CD4-positive, alpha-beta T cell (primary cell): ENCODE measurements around the gene BCKDHB. TPM values are rescaled to one million over a fixed set of nuclear protein-coding genes. Genes with fewer than 3 reads are reported as not detected.

ENCODE experiments used
- ATAC-seq: fragments of 200-7000 bp; cut with Tn5 transposase; one replicate; pipeline ENCODE4 v1.10.0; 2022; ENCODE audit warnings: mild to moderate bottlenecking; ENCODE audit not compliant: poor library complexity
- CTCF ChIA-PET: fragments of 350-600 bp; sonication (Branson Sonifier 250); formaldehyde crosslinking; loops from one replicate; lab custom pipeline; 2021; ENCODE audit warnings: antibody characterized with exemption, inconsistent platforms; lab: Charles Lee
- POLR2A ChIA-PET: fragments of 350-600 bp; sonication (Branson Sonifier 250); formaldehyde crosslinking; loops from one replicate; lab custom pipeline; 2021; ENCODE audit warnings: antibody characterized with exemption, inconsistent platforms; lab: Charles Lee
- DNase-seq, 14 experiments: peaks; one replicate each; pipeline ENCODE4 v3.0.0-alpha.2; 2013 to 2020; ENCODE audit warnings: mixed read lengths in 2 of 14
- H3K27ac ChIP-seq, 2 donors: one replicate each; pipeline versions ENCODE4 v1.5.1 to v1.7.0; 2013; ENCODE audit warnings: low read length in 2 of 2, low read depth in 1 of 2, mild to moderate bottlenecking in 1 of 2
- H3K27me3 ChIP-seq, 2 experiments: 1 replicate in 1 of 2; 2 replicates in 1 of 2; pipeline versions ENCODE4 v1.6.1 to v1.7.0; 2013; ENCODE audit warnings: low read length in 2 of 2, control low read depth in 1 of 2, mild to moderate bottlenecking in 1 of 2, moderate library complexity in 1 of 2; ENCODE audit not compliant: insufficient read depth in 2 of 2, control insufficient read depth in 1 of 2
- H3K36me3 ChIP-seq: one replicate; pipeline ENCODE4 v1.6.1; 2013; ENCODE audit warnings: low read length, control low read depth; ENCODE audit not compliant: insufficient read depth
- H3K4me1 ChIP-seq: one replicate; pipeline ENCODE4 v1.6.1; 2013; ENCODE audit warnings: low read length, control low read depth; ENCODE audit not compliant: insufficient read depth
- H3K4me3 ChIP-seq: one replicate; pipeline ENCODE4 v1.5.1; 2013; ENCODE audit warnings: mild to moderate bottlenecking, low read length, moderate library complexity
- H3K9me3 ChIP-seq, 2 experiments: 1 replicate in 1 of 2; 2 replicates in 1 of 2; pipeline versions ENCODE4 v1.6.1 to v1.7.0; 2013; ENCODE audit warnings: low read length in 2 of 2, mild to moderate bottlenecking in 2 of 2, control low read depth in 1 of 2, moderate library complexity in 1 of 2; ENCODE audit not compliant: control insufficient read depth in 1 of 2, insufficient read depth in 1 of 2
- H3K27ac Mint-ChIP-seq: one replicate; pipeline ENCODE4 v1.8.0; 2020; ENCODE audit warnings: mixed read lengths
- H3K27me3 Mint-ChIP-seq: one replicate; pipeline ENCODE4 v1.8.0; 2021; ENCODE audit warnings: mixed read lengths
- H3K36me3 Mint-ChIP-seq: one replicate; pipeline ENCODE4 v1.8.0; 2021; ENCODE audit warnings: low read depth, mixed read lengths
- H3K4me1 Mint-ChIP-seq: one replicate; pipeline ENCODE4 v1.8.0; 2021; ENCODE audit warnings: low read depth, mixed read lengths
- H3K4me3 Mint-ChIP-seq: one replicate; pipeline ENCODE4 v1.8.0; 2020; ENCODE audit warnings: mild to moderate bottlenecking, mixed read lengths
- H3K9me3 Mint-ChIP-seq: one replicate; pipeline ENCODE4 v1.8.0; 2020; ENCODE audit warnings: mixed read lengths
- intact Hi-C, 2 experiments: fragments of 100-400 bp; cut with DNase I in 1 of 2; cut with micrococcal nuclease in 1 of 2; formaldehyde crosslinking; loops; one replicate each; pipeline versions ENCODE4 v1.15.1 to v1.9.0; 2023 to 2025; cut with DNase I, micrococcal nuclease
- total RNA-seq, 174 experiments: library from RNA in 2 of 174; stranded (reverse) in 2 of 174; gene quantifications; one replicate each; pipeline ENCODE4 v1.2.3 and lab custom pipeline; 2021 to 2026
- TF ChIP-seq, protein P1 (sequence below): fragments of 200-600 bp; IDR thresholded peaks from one replicate; pipeline ENCODE4 v1.8.0; 2022; ENCODE audit warnings: antibody characterized with exemption, mild to moderate bottlenecking

Gene BCKDHB
- total RNA-seq, 2 experiments from 2014 or later = 7.8 to 8.1 TPM

DNA sequence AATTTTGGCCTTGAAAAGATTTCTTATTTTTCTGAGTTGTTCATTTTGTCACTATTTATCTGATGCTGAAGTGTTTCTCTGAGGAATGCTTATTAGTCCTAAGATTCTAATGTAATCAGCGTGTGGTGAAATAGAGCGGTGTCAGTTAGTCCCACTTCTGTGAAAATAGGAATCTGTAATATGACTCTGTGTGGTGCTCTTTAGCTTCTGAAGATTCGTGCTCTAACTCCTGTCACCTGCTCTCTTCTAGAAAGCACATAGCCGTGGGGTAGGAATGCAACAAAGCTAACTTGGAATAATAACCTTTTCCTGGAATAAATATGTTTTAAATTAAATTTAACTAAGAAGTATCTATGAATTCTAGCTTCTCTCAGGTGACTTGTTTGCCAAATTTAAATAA lies 90.4 kb downstream of the BCKDHB start:
- Histone ChIP-seq H3K9me3 (no peaks in the 10 kb centered on the region), H3K27me3 (no peaks in the 10 kb centered on the region), H3K27ac (no peak overlapping the region), H3K4me1 (no peaks in the 10 kb centered on the region), H3K4me3 (no peak overlapping the region), H3K36me3 (no peaks in the 10 kb centered on the region)
- no peak for DNase-seq
- Mint-ChIP-seq H3K4me3 (no peak overlapping the region), H3K27ac (no peak overlapping the region), H3K27me3 (no peaks in the 10 kb centered on the region), H3K36me3 (peaks cover 10% of the 10 kb centered on the region), H3K4me1 (no peaks in the 10 kb centered on the region), H3K9me3 (no peaks in the 10 kb centered on the region)
- ATAC-seq = no peak
- intact Hi-C loops = no loop called here
- ChIA-PET CTCF (no interaction called here), POLR2A (no interaction called here)
- TF ChIP-seq, protein P1, sequence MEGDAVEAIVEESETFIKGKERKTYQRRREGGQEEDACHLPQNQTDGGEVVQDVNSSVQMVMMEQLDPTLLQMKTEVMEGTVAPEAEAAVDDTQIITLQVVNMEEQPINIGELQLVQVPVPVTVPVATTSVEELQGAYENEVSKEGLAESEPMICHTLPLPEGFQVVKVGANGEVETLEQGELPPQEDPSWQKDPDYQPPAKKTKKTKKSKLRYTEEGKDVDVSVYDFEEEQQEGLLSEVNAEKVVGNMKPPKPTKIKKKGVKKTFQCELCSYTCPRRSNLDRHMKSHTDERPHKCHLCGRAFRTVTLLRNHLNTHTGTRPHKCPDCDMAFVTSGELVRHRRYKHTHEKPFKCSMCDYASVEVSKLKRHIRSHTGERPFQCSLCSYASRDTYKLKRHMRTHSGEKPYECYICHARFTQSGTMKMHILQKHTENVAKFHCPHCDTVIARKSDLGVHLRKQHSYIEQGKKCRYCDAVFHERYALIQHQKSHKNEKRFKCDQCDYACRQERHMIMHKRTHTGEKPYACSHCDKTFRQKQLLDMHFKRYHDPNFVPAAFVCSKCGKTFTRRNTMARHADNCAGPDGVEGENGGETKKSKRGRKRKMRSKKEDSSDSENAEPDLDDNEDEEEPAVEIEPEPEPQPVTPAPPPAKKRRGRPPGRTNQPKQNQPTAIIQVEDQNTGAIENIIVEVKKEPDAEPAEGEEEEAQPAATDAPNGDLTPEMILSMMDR = no peak

- H3K4me1 ChIP-seq = no peaks in the 10 kb centered on the region
- no peaks in the 10 kb centered on the region for H3K27me3 Mint-ChIP-seq
- H3K36me3 Mint-ChIP-seq = peaks cover 10% of the 10 kb centered on the region
- no peaks in the 10 kb centered on the region for H3K36me3 ChIP-seq
- POLR2A ChIA-PET = no interaction called here
- H3K9me3 ChIP-seq = no peaks in the 10 kb centered on the region
- intact Hi-C loops = no loop called here
- DNase-seq (no peak), ATAC-seq (no peak)
- H3K9me3 Mint-ChIP-seq = no peaks in the 10 kb centered on the region
- H3K4me3 ChIP-seq = no peak overlapping the region
- H3K27ac ChIP-seq = no peak overlapping the region
- no peak overlapping the region for H3K4me3 Mint-ChIP-seq
- CTCF ChIA-PET = no interaction called here
- H3K27me3 ChIP-seq = no peaks in the 10 kb centered on the region
- H3K4me1 Mint-ChIP-seq = no peaks in the 10 kb centered on the region
- TF ChIP-seq, protein P1 = no peak
- no peak overlapping the region for H3K27ac Mint-ChIP-seq
Observed at GRCh38 chr6:80197474-80197873, 91.0 kb downstream of the BCKDHB start.

- POLR2A ChIA-PET = no interaction called here
Observed at GRCh38 chr6:80197986-80198385, 91.5 kb downstream of the BCKDHB start.

More at GRCh38 chr6:80197986-80198385, 91.5 kb downstream of the BCKDHB start:
- Histone ChIP-seq H3K4me1 (no peaks in the 10 kb centered on the region), H3K9me3 (no peaks in the 10 kb centered on the region), H3K4me3 (no peak overlapping the region), H3K27me3 (no peaks in the 10 kb centered on the region), H3K27ac (no peak overlapping the region), H3K36me3 (no peaks in the 10 kb centered on the region)
- no peak for DNase-seq
- Mint-ChIP-seq H3K4me3 (no peak overlapping the region), H3K4me1 (no peaks in the 10 kb centered on the region), H3K27me3 (no peaks in the 10 kb centered on the region), H3K36me3 (peaks cover 15% of the 10 kb centered on the region), H3K27ac (no peak overlapping the region), H3K9me3 (no peaks in the 10 kb centered on the region)
- TF ChIP-seq, protein P1 = no peak
- no peak for ATAC-seq
- intact Hi-C loops = no loop called here
- CTCF ChIA-PET = no interaction called here
